Measurements from ENCODE around the gene MDM1.

MDM1 gene

GRCh38 chr12:68270358-68270757, 61.8 kb downstream of the MDM1 start:
- Mint-ChIP-seq H3K27me3 (peaks cover 0 to 5% of the 10 kb centered on the region in 2 donors), H3K27ac (no peak overlapping the region), H3K4me1 (ENCODE audit: low read depth in 2 of 2) (no peaks in the 10 kb centered on the region), H3K4me3 (no peak overlapping the region), H3K9me3 (no peaks in the 10 kb centered on the region), H3K36me3 (ENCODE audit: insufficient read depth) (no peaks in the 10 kb centered on the region)
- ATAC-seq (replicated peaks) (no peak), DNase-seq (no peak)

GRCh38 chr12:68269779-68270178, 62.4 kb downstream of the MDM1 start:
- no peaks in the 10 kb centered on the region for H3K36me3 Mint-ChIP-seq (ENCODE audit: insufficient read depth)
- peaks cover 0 to 9% of the 10 kb centered on the region in 2 donors for H3K27me3 Mint-ChIP-seq
- DNase-seq (no peak), ATAC-seq (replicated peaks) (no peak)
- H3K27ac Mint-ChIP-seq: no peak overlapping the region
- H3K9me3 Mint-ChIP-seq: no peaks in the 10 kb centered on the region
- H3K4me1 Mint-ChIP-seq (ENCODE audit: low read depth in 2 of 2): no peaks in the 10 kb centered on the region
- no peak overlapping the region for H3K4me3 Mint-ChIP-seq

GRCh38 chr12:68268967-68269366, 63.2 kb downstream of the MDM1 start:
- H3K4me1 Mint-ChIP-seq (ENCODE audit: low read depth in 2 of 2): no peaks in the 10 kb centered on the region

GRCh38 chr12:68267892-68268396, 64.2 kb downstream of the MDM1 start:
- ATAC-seq (replicated peaks) (no peak), DNase-seq (no peak)
- Mint-ChIP-seq H3K4me3 (no peak overlapping the region), H3K27me3 (peaks cover 3 to 12% of the 10 kb centered on the region in 2 donors), H3K27ac (no peak overlapping the region), H3K9me3 (no peaks in the 10 kb centered on the region), H3K36me3 (ENCODE audit: insufficient read depth) (no peaks in the 10 kb centered on the region), H3K4me1 (ENCODE audit: low read depth in 2 of 2) (no peaks in the 10 kb centered on the region)

More at GRCh38 chr12:68268967-68269366, 63.2 kb downstream of the MDM1 start:
- H3K27me3 Mint-ChIP-seq: peaks cover 0 to 12% of the 10 kb centered on the region in 2 donors
- H3K36me3 Mint-ChIP-seq (ENCODE audit: insufficient read depth): no peaks in the 10 kb centered on the region
- DNase-seq (no peak), ATAC-seq (replicated peaks) (no peak)
- H3K4me3 Mint-ChIP-seq: no peak overlapping the region
- H3K27ac Mint-ChIP-seq: no peak overlapping the region
- H3K9me3 Mint-ChIP-seq: no peaks in the 10 kb centered on the region

GRCh38 chr12:68264857-68265256, 67.3 kb downstream of the MDM1 start:
- DNase-seq (no peak), ATAC-seq (replicated peaks) (no peak)
- no peak overlapping the region for H3K27ac Mint-ChIP-seq
- H3K4me1 Mint-ChIP-seq (ENCODE audit: low read depth in 2 of 2): peaks cover 0 to 3% of the 10 kb centered on the region in 2 donors
- no peaks in the 10 kb centered on the region for H3K9me3 Mint-ChIP-seq
- no peak overlapping the region for H3K4me3 Mint-ChIP-seq
- H3K36me3 Mint-ChIP-seq (ENCODE audit: insufficient read depth): no peaks in the 10 kb centered on the region
- peaks cover 7 to 12% of the 10 kb centered on the region in 2 donors for H3K27me3 Mint-ChIP-seq

- H3K27ac Mint-ChIP-seq: no peak overlapping the region
- peaks cover 4% of the 10 kb centered on the region for H3K36me3 Mint-ChIP-seq (ENCODE audit: insufficient read depth)
- H3K9me3 Mint-ChIP-seq: no peaks in the 10 kb centered on the region
- no peak for DNase-seq
- peaks cover 7 to 12% of the 10 kb centered on the region in 2 donors for H3K27me3 Mint-ChIP-seq
- H3K4me3 Mint-ChIP-seq: no peak overlapping the region
- no peak for ATAC-seq (replicated peaks)
- H3K4me1 Mint-ChIP-seq (ENCODE audit: low read depth in 2 of 2): peaks cover 4 to 8% of the 10 kb centered on the region in 2 donors
Measured at GRCh38 chr12:68264158-68264855, 67.9 kb downstream of the MDM1 start.

GRCh38 chr12:68263366-68263765, 68.8 kb downstream of the MDM1 start:
- H3K4me3 Mint-ChIP-seq: no peak overlapping the region
- peaks cover 8 to 13% of the 10 kb centered on the region in 2 donors for H3K27me3 Mint-ChIP-seq
- H3K36me3 Mint-ChIP-seq (ENCODE audit: insufficient read depth): peaks cover 4% of the 10 kb centered on the region
- H3K9me3 Mint-ChIP-seq: no peaks in the 10 kb centered on the region
- ATAC-seq (replicated peaks) (no peak), DNase-seq (no peak)
- peaks cover 6 to 10% of the 10 kb centered on the region in 2 donors for H3K4me1 Mint-ChIP-seq (ENCODE audit: low read depth in 2 of 2)
- H3K27ac Mint-ChIP-seq: no peak overlapping the region

GRCh38 chr12:68261896-68262295, 70.3 kb downstream of the MDM1 start:
- no peak for ATAC-seq (replicated peaks)
- Mint-ChIP-seq H3K36me3 (ENCODE audit: insufficient read depth) (peaks cover 4% of the 10 kb centered on the region), H3K4me3 (no peak overlapping the region), H3K4me1 (ENCODE audit: low read depth in 2 of 2) (peaks cover 6 to 10% of the 10 kb centered on the region in 2 donors), H3K27me3 (peaks cover 22 to 24% of the 10 kb centered on the region in 2 donors), H3K9me3 (no peaks in the 10 kb centered on the region), H3K27ac (no peak overlapping the region)
- no peak for DNase-seq

GRCh38 chr12:68260153-68260552, 72.0 kb downstream of the MDM1 start:
- Mint-ChIP-seq H3K9me3 (no peaks in the 10 kb centered on the region), H3K4me3 (no peak overlapping the region), H3K4me1 (ENCODE audit: low read depth in 2 of 2) (peaks cover 6 to 10% of the 10 kb centered on the region in 2 donors), H3K27ac (no peak overlapping the region), H3K27me3 (peaks cover 18 to 30% of the 10 kb centered on the region in 2 donors), H3K36me3 (ENCODE audit: insufficient read depth) (peaks cover 4% of the 10 kb centered on the region)
- ATAC-seq (replicated peaks) (no peak), DNase-seq (no peak)

- peak in 2 of 3 experiments; percentile 18 to 19 for DNase-seq
- Mint-ChIP-seq H3K27ac (no peak overlapping the region), H3K4me1 (ENCODE audit: low read depth in 2 of 2) (peaks cover 6 to 10% of the 10 kb centered on the region in 2 donors), H3K27me3 (peaks cover 12 to 37% of the 10 kb centered on the region in 2 donors), H3K36me3 (ENCODE audit: insufficient read depth) (peaks cover 4% of the 10 kb centered on the region), H3K9me3 (no peaks in the 10 kb centered on the region), H3K4me3 (no peak overlapping the region)
- peak; percentile 93 for ATAC-seq (replicated peaks)
Measured at GRCh38 chr12:68259318-68259940, 72.7 kb downstream of the MDM1 start.

GRCh38 chr12:68253504-68253903, 78.7 kb downstream of the MDM1 start, which contains the start of gene IL22:
Gene IL22, minus strand, starts transcription at chr12:68253604. Its CDS starts 156 bp downstream, at chr12:68253448.
- ATAC-seq (replicated peaks) (no peak), DNase-seq (no peak)
- H3K27me3 Mint-ChIP-seq: peaks cover 28 to 55% of the 10 kb centered on the region in 2 donors
- H3K4me1 Mint-ChIP-seq (ENCODE audit: low read depth in 2 of 2): peaks cover 0 to 1% of the 10 kb centered on the region in 2 donors
- no peaks in the 10 kb centered on the region for H3K36me3 Mint-ChIP-seq (ENCODE audit: insufficient read depth)
- no peak within 1 kb of the TSS for H3K27ac Mint-ChIP-seq
- no peak within 1 kb of the TSS for H3K4me3 Mint-ChIP-seq
- no peaks in the 10 kb centered on the region for H3K9me3 Mint-ChIP-seq

GRCh38 chr12:68252077-68252476, 80.1 kb downstream of the MDM1 start:
- Mint-ChIP-seq H3K36me3 (ENCODE audit: insufficient read depth) (no peaks in the 10 kb centered on the region), H3K27me3 (peaks cover 16 to 42% of the 10 kb centered on the region in 2 donors), H3K4me3 (no peak overlapping the region), H3K4me1 (ENCODE audit: low read depth in 2 of 2) (peaks cover 0 to 1% of the 10 kb centered on the region in 2 donors), H3K27ac (no peak overlapping the region), H3K9me3 (no peaks in the 10 kb centered on the region)
- ATAC-seq (replicated peaks) (no peak), DNase-seq (no peak)

- no peak for DNase-seq
- H3K27me3 Mint-ChIP-seq: peaks cover 16 to 42% of the 10 kb centered on the region in 2 donors
- H3K27ac Mint-ChIP-seq: no peak overlapping the region
- ATAC-seq (replicated peaks): no peak
- peaks cover 0 to 1% of the 10 kb centered on the region in 2 donors for H3K4me1 Mint-ChIP-seq (ENCODE audit: low read depth in 2 of 2)
- H3K36me3 Mint-ChIP-seq (ENCODE audit: insufficient read depth): peaks cover 3% of the 10 kb centered on the region
- H3K9me3 Mint-ChIP-seq: no peaks in the 10 kb centered on the region
- no peak overlapping the region for H3K4me3 Mint-ChIP-seq
Measured at GRCh38 chr12:68250454-68250853, 81.7 kb downstream of the MDM1 start.

GRCh38 chr12:68247785-68248184, 84.4 kb downstream of the MDM1 start:
- Mint-ChIP-seq H3K36me3 (ENCODE audit: insufficient read depth) (peaks cover 3% of the 10 kb centered on the region), H3K4me3 (no peak overlapping the region), H3K4me1 (ENCODE audit: low read depth in 2 of 2) (peaks cover 0 to under 1% of the 10 kb centered on the region in 2 donors), H3K27me3 (peaks cover 11 to 23% of the 10 kb centered on the region in 2 donors), H3K9me3 (no peaks in the 10 kb centered on the region), H3K27ac (peak overlapping the region in 1 of 2 donors; percentile 35)
- DNase-seq (no peak), ATAC-seq (replicated peaks) (no peak)
